K562 (cell line): ENCODE data around the gene DCTN2. TPM values are rescaled to one million over a fixed set of nuclear protein-coding genes. Genes with fewer than 3 reads are reported as not detected.

Experiments used
- CREM ChIP-seq: IDR thresholded peaks from 2 replicates; pipeline ENCODE4 v1.6.1; 2014; ENCODE audit warnings: antibody characterized with exemption, low read depth
- CTCF ChIP-seq, 3 experiments: IDR thresholded peaks in 2 of 3; conservative IDR thresholded peaks in 1 of 3; 2 replicates each; pipeline ENCODE4 v1.5.1; 2011 to 2012; ENCODE audit warnings: low read length in 3 of 3, mild to moderate bottlenecking in 3 of 3, control low read depth in 2 of 3, improper control_type of control experiment in 1 of 3, inconsistent platforms in 1 of 3, low read depth in 1 of 3, mixed read lengths in 1 of 3, moderate library complexity in 1 of 3; ENCODE audit not compliant: insufficient read depth in 2 of 3
- DLX4 ChIP-seq: fragments of 250-450 bp; sonication (Bioruptor Pico); IDR thresholded peaks from 2 replicates; pipeline ENCODE4 v1.6.1; 2021; ENCODE audit warnings: mild to moderate bottlenecking
- HDAC6 ChIP-seq: IDR thresholded peaks from 2 replicates; pipeline ENCODE4 v1.6.1; 2012; ENCODE audit warnings: low read depth, mild to moderate bottlenecking, control low read depth, inconsistent platforms, low read length, moderate library complexity
- HDGF ChIP-seq: fragments of 450-650 bp; IDR thresholded peaks from 2 replicates; pipeline ENCODE4 v1.6.1; 2016
- PHB2 ChIP-seq: fragments of 450-650 bp; IDR thresholded peaks from 2 replicates; pipeline ENCODE4 v1.6.1; 2017; ENCODE audit warnings: low read depth
- PKNOX1 ChIP-seq: fragments of 450-650 bp; IDR thresholded peaks from 2 replicates; pipeline ENCODE4 v1.6.1; 2016
- RFX5 ChIP-seq: IDR thresholded peaks from 2 replicates; pipeline ENCODE4 v1.6.1; 2011; ENCODE audit warnings: low read depth, mild to moderate bottlenecking, improper control_type of control experiment, low read length
- RUNX1 ChIP-seq: sonication (generic); IDR thresholded peaks from 2 replicates; pipeline ENCODE4 v1.6.1; 2016; ENCODE audit warnings: antibody characterized with exemption, low read depth
- SP2 ChIP-seq: IDR thresholded peaks from 2 replicates; pipeline ENCODE4 v1.6.1; 2011; ENCODE audit warnings: mild to moderate bottlenecking, low read depth, low read length, moderate library complexity; ENCODE audit not compliant: poor library complexity, severe bottlenecking; ENCODE audit errors: extremely low read depth
- ZNF184 ChIP-seq: sonication (generic); formaldehyde crosslinking; IDR thresholded peaks from 2 replicates; pipeline ENCODE4 v1.5.0; 2020; ENCODE audit warnings: missing genetic modification reagents
- ZNF398 ChIP-seq: fragments of 250-450 bp; sonication (Bioruptor Pico); IDR thresholded peaks from 2 replicates; pipeline ENCODE4 v1.8.0; 2021; ENCODE audit warnings: moderate library complexity, mild to moderate bottlenecking, inconsistent platforms
- ZNF551 ChIP-seq: fragments of 250-450 bp; sonication (Bioruptor Pico); IDR thresholded peaks from 2 replicates; pipeline ENCODE4 v1.5.0; 2021; ENCODE audit warnings: mild to moderate bottlenecking, moderate library complexity
- polyA plus RNA-seq, 8 experiments: library from polyadenylated mRNA; depleted of rRNA in 4 of 8; stranded (reverse) in 5 of 8; unstranded in 3 of 8; fragments of >200 nt; fragmentation: Nextera tagmentation in 2 of 8; fragmentation: Illumina TruSeq in 1 of 8; extraction: Ambion mirVana in 2 of 8; extraction: Trizol in 1 of 8; gene quantifications; 2 replicates each; pipeline versions ENCODE4 v1.2.1 to v1.2.3, GENCODE V29; 2011 to 2014; ENCODE audit warnings: inconsistent platforms in 1 of 8, missing spikeins in 1 of 8
- total RNA-seq, 7 experiments: library from RNA; depleted of rRNA in 6 of 7; stranded (reverse); fragments of >200 nt in 6 of 7; fragmentation: Illumina TruSeq in 2 of 7; extraction: Trizol in 2 of 7; gene quantifications; 2 replicates each; pipeline versions ENCODE4 v1.2.1 to v1.2.3, GENCODE V29; 2011 to 2021; ENCODE audit warnings: low replicate concordance in 1 of 7
- TF ChIP-seq, protein P1 (sequence below): fragments of 250-450 bp; sonication (Bioruptor Pico); IDR thresholded peaks from 2 replicates; pipeline ENCODE4 v1.4.0; 2020; ENCODE audit warnings: mild to moderate bottlenecking, moderate library complexity, borderline replicate concordance
- TF ChIP-seq, protein P2 (sequence below): fragments of 250-450 bp; sonication (Bioruptor Pico); IDR thresholded peaks from 2 replicates; pipeline ENCODE4 v1.8.0; 2022; ENCODE audit warnings: inconsistent platforms, mild to moderate bottlenecking, moderate library complexity, borderline replicate concordance

The DCTN2 gene
- total and polyA plus RNA-seq, 9 of the 15 experiments (the other 6 are each of a cell fraction or from before 2014, with no cell fraction given): 43.6 to 270 (median 125) TPM

DNA sequence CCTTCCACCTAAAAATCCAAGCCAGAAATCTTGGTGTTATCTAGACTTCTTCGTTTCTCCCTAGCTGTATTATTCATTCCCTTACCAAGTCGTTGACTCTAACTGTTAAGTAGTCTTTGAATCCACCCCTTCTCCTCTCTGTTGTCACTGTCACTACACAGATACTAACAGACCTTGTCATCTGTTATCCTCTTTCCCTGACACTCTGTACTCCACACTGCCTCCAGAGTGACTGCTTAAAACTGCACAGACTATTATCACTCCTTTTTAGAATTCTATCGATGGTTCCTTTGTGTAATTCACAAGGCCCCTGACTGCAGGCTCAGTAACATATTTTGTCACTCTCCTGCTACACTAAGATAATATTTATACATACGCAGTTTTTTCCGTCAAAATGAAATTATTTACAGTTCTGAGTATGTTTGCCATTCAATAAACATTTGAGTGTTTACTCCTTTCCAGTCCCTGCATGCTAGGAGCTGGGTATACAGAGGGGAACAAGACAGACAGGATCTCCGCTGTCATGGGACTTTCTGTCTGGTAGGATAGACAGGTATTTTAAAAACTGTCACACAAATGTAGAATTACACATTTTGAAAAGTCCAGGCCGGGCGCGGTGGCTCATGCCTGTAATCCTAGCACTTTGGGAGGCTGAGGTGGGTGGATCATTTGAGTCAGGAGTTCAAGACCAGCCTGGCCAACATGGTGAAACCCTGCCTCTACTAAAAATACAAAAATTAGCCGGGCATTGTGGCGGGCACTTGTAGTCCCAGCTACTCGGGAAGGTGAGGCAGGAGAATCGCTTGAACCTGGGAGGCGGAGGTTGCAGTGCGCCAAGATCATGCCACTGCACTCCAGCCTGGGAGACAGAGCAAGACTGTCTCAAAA is 55.4 kb downstream of the DCTN2 start (continued):
- TF ChIP-seq, protein P1, sequence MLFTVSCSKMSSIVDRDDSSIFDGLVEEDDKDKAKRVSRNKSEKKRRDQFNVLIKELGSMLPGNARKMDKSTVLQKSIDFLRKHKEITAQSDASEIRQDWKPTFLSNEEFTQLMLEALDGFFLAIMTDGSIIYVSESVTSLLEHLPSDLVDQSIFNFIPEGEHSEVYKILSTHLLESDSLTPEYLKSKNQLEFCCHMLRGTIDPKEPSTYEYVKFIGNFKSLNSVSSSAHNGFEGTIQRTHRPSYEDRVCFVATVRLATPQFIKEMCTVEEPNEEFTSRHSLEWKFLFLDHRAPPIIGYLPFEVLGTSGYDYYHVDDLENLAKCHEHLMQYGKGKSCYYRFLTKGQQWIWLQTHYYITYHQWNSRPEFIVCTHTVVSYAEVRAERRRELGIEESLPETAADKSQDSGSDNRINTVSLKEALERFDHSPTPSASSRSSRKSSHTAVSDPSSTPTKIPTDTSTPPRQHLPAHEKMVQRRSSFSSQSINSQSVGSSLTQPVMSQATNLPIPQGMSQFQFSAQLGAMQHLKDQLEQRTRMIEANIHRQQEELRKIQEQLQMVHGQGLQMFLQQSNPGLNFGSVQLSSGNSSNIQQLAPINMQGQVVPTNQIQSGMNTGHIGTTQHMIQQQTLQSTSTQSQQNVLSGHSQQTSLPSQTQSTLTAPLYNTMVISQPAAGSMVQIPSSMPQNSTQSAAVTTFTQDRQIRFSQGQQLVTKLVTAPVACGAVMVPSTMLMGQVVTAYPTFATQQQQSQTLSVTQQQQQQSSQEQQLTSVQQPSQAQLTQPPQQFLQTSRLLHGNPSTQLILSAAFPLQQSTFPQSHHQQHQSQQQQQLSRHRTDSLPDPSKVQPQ: no peak
- no peak for TF ChIP-seq SP2
- no peak for TF ChIP-seq RUNX1
- no peak for TF ChIP-seq DLX4 (CRISPR knock-in tag)
- TF ChIP-seq ZNF551 (CRISPR knock-in tag): no peak
- TF ChIP-seq, protein P2, sequence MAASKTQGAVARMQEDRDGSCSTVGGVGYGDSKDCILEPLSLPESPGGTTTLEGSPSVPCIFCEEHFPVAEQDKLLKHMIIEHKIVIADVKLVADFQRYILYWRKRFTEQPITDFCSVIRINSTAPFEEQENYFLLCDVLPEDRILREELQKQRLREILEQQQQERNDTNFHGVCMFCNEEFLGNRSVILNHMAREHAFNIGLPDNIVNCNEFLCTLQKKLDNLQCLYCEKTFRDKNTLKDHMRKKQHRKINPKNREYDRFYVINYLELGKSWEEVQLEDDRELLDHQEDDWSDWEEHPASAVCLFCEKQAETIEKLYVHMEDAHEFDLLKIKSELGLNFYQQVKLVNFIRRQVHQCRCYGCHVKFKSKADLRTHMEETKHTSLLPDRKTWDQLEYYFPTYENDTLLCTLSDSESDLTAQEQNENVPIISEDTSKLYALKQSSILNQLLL: no peak
- peak; percentile 48; the same call in 1 of the 2 replicates for TF ChIP-seq PKNOX1
- TF ChIP-seq ZNF398 (CRISPR knock-in tag): no peak
- TF ChIP-seq CTCF (IDR thresholded peaks at IDR 0.05 in 2 of 3, conservative IDR thresholded peaks at IDR 0.05 in 1 of 3; ENCODE audit: insufficient read depth in 2 of 3, low read depth in 1 of 3, low read length in 3 of 3): peak; percentile 14 to 30 (median 30); a peak in 2 of 6 replicates
- TF ChIP-seq HDAC6: no peak
- 0 out of 2 replicates have a peak, but pooled peaks have one; percentile 7 for TF ChIP-seq CREM
- TF ChIP-seq HDGF: no peak
- TF ChIP-seq RFX5: no peak
- TF ChIP-seq ZNF184: no peak
- no peak for TF ChIP-seq PHB2
